ENCODE measurements around the gene OR52D1.

OR52D1 gene

GRCh38 chr11:5488385-5488784, at the start of gene OR52D1:
OR52D1 (plus strand) TSS chr11:5488685; CDS start chr11:5488707, 22 bp downstream.
- no peak for DNase-seq

GRCh38 chr11:5441414-5441813, 47.1 kb upstream of the OR52D1 start, which contains the start of gene OR51I1:
OR51I1 (minus strand) TSS chr11:5441514; CDS start chr11:5441514, 0 bp downstream.
- DNase-seq = no peak

- no peak for DNase-seq
Measured at GRCh38 chr11:5443835-5444393, 44.6 kb upstream of the OR52D1 start.

- no peak for DNase-seq
Measured at GRCh38 chr11:5449023-5449422, 39.5 kb upstream of the OR52D1 start, which contains the start of gene OR51I2. OR51I2 (plus strand) TSS chr11:5449323; CDS start chr11:5453489, 4,166 bp downstream.

- no peak for DNase-seq
Measured at GRCh38 chr11:5449432-5449831, 39.1 kb upstream of the OR52D1 start.

GRCh38 chr11:5460983-5461621, 27.4 kb upstream of the OR52D1 start:
- DNase-seq = no peak

GRCh38 chr11:5467527-5467926, 21.0 kb upstream of the OR52D1 start:
- no peak for DNase-seq

- no peak for DNase-seq
Measured at GRCh38 chr11:5473921-5474320, 14.6 kb upstream of the OR52D1 start.

- no peak for DNase-seq
Measured at GRCh38 chr11:5476186-5476819, 12.2 kb upstream of the OR52D1 start.

- no peak for DNase-seq
Measured at GRCh38 chr11:5486003-5486402, 2.5 kb upstream of the OR52D1 start.

GRCh38 chr11:5486421-5486820, 2.1 kb upstream of the OR52D1 start:
- no peak for DNase-seq

GRCh38 chr11:5488798-5489399, 414 bp downstream of the OR52D1 start:
- no peak for DNase-seq

GRCh38 chr11:5489576-5490357, 1.3 kb downstream of the OR52D1 start:
- DNase-seq = no peak

GRCh38 chr11:5499671-5500070, 11.2 kb downstream of the OR52D1 start:
- DNase-seq = no peak

GRCh38 chr11:5500393-5500801, 11.9 kb downstream of the OR52D1 start:
- no peak for DNase-seq

GRCh38 chr11:5504403-5504921, 16.0 kb downstream of the OR52D1 start:
- DNase-seq = no peak

GRCh38 chr11:5505363-5506048, 17.0 kb downstream of the OR52D1 start:
- no peak for DNase-seq

- no peak for DNase-seq
Measured at GRCh38 chr11:5507177-5507932, 18.9 kb downstream of the OR52D1 start.

GRCh38 chr11:5507933-5508305, 19.4 kb downstream of the OR52D1 start:
- no peak for DNase-seq

- DNase-seq = no peak
Measured at GRCh38 chr11:5508605-5509004, 20.1 kb downstream of the OR52D1 start.

- DNase-seq = no peak
Measured at GRCh38 chr11:5509803-5510202, 21.3 kb downstream of the OR52D1 start, which contains the start of gene UBQLN3. UBQLN3 (minus strand) TSS chr11:5509957; CDS start chr11:5509558, 399 bp downstream.
